Astrocyte of the cerebellum (primary cell): ENCODE data around the gene CHST9.
"Not testable (repeated sequence)": the region's sequence is repeated elsewhere in the genome, so short reads cannot be mapped to it uniquely, and the experiment has no call there.

Experiments used
- DNase-seq: peaks from one replicate; pipeline ENCODE4 v3.0.0-alpha.2; 2011; ENCODE audit warnings: low read depth
- H3K4me3 ChIP-seq: 2 replicates; pipeline ENCODE4 v1.5.1; 2011; ENCODE audit warnings: mild to moderate bottlenecking, low read depth, low read length, moderate library complexity
- in situ Hi-C: cut with HindIII; loops from 2 replicates; pipeline ENCODE4 v1.10.0; 2017; ENCODE audit warnings: low sequenced_read_pairs
- TF ChIP-seq, protein P1 (sequence below): IDR thresholded peaks from 2 replicates; pipeline ENCODE4 v1.5.1; 2012; ENCODE audit warnings: low read length, low read depth, moderate library complexity, mild to moderate bottlenecking; ENCODE audit errors: missing control alignments

CHST9 gene

DNA sequence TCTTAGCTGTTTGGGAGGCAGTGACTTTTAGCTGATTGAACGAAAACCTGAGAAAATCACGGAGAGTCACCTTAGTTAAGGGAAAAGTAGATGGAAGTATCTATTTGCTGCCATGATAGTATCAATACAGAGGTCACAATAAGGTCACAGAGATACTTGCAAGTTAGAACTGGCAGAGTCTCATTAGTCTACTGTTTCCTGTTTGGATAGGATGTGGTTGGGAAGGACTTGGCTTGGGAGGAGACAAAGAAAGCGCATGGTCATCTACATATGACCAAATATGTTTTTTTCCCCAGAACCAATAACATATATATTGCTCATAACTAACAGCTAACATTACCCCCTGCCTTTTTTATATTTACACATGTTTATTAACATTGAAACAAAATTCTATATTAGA lies 241.2 kb downstream of the CHST9 start:
- TF ChIP-seq, protein P1, sequence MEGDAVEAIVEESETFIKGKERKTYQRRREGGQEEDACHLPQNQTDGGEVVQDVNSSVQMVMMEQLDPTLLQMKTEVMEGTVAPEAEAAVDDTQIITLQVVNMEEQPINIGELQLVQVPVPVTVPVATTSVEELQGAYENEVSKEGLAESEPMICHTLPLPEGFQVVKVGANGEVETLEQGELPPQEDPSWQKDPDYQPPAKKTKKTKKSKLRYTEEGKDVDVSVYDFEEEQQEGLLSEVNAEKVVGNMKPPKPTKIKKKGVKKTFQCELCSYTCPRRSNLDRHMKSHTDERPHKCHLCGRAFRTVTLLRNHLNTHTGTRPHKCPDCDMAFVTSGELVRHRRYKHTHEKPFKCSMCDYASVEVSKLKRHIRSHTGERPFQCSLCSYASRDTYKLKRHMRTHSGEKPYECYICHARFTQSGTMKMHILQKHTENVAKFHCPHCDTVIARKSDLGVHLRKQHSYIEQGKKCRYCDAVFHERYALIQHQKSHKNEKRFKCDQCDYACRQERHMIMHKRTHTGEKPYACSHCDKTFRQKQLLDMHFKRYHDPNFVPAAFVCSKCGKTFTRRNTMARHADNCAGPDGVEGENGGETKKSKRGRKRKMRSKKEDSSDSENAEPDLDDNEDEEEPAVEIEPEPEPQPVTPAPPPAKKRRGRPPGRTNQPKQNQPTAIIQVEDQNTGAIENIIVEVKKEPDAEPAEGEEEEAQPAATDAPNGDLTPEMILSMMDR, result no peak
- no peak for DNase-seq
- H3K4me3 ChIP-seq, result no peak overlapping the region
- in situ Hi-C loops, result no loop called here

DNA sequence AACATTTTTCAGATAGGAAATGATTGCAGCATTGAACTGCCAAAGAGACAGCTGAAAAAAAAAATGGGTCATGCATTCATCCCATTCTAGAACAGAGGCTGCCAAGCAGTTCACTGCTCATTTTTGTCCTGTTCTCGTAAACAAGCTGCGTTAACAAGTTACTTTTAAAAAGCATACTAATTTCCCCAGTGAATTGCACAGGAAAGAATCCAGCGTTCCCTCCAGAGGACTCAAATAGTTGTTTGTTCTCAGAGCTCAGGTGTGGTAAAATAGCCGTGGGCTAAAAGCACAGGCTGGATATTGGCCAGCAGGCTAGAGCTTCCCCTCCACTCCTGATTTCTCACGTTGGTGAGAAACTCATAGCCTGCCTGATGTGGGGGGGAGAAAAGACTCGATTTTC lies 243.5 kb downstream of the CHST9 start:
- TF ChIP-seq, protein P1, result no peak
- in situ Hi-C loops, result no loop called here
- H3K4me3 ChIP-seq, result no peak overlapping the region
- DNase-seq, result no peak

DNA sequence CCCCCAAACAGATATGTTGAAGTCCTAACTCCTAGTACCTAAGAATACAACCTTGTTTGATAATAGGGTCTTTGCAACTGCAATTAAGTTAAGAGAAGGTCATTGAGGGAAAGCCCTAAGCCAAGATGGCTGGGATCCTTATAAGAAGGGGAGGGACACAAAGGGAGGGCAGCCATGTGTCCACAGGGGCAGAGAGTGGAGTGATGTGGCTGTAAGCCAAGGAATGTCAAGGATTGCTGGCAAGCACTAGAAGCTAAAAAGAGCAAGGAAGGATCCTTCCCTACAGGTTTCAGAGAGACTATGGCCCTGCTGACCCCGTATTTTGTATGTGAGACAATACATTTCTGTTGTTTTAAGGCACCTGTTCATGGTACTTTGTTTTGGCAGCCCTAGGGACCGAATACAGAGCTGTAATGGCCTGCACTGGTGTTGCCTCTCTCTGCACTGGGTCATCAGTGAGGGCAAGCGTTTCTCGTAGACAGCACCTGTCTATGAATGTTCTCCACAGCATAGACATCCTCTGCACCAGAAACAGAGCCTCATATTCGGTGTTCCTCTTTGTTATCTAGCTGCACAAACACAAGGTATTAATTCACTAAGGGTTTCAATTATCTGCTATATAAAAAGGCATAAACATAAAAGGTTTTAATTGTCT lies 244.2 kb downstream of the CHST9 start:
- TF ChIP-seq, protein P1, result no peak
- H3K4me3 ChIP-seq, result no peak overlapping the region

DNA sequence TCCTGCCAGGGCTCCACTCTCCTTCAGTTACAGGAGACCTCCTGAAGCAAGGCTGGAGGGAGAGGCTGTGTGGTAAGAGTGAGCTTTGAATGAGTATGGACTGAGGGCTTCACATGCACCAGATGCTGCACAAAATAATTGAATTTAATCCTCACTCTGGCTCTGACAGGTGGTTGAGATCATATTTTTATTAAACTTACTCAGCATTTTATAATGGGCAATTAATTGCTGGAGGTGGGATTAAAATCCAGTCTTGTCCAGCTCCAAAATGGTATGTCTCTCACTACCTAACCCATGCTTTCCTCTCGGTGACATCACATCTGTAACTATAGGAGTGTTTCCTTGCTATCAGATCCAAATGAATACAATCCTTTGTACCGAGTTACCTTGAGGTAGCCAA lies 253.4 kb downstream of the CHST9 start:
- TF ChIP-seq, protein P1, result no peak
- in situ Hi-C loops, result no loop called here
- no peak overlapping the region for H3K4me3 ChIP-seq
- no peak for DNase-seq

More for the DNA sequence above, 244.2 kb downstream of the CHST9 start:
- DNase-seq, result no peak
- in situ Hi-C loops, result no loop called here

DNA sequence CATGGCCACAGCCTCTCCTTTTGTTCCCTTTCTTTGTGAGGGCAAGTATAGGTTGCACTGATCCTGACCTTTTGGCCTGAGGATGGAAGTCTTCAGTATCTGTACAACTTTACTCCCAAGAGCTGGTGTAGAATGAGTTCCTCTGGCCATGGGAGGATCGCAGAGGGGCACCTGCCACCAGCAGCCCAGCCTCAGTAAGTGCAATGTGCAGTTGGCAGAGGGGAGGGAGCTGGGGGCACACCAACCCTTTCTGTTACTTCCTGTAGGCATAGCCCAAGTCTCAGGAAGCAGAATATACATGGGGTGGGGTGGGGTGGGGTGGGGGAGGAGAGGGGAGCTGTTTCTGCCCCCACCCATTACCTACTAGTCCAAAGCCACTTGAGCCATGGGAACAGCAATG lies 254.5 kb downstream of the CHST9 start:
- TF ChIP-seq, protein P1, result no peak
- in situ Hi-C loops, result no loop called here
- DNase-seq, result no peak
- no peak overlapping the region for H3K4me3 ChIP-seq

DNA sequence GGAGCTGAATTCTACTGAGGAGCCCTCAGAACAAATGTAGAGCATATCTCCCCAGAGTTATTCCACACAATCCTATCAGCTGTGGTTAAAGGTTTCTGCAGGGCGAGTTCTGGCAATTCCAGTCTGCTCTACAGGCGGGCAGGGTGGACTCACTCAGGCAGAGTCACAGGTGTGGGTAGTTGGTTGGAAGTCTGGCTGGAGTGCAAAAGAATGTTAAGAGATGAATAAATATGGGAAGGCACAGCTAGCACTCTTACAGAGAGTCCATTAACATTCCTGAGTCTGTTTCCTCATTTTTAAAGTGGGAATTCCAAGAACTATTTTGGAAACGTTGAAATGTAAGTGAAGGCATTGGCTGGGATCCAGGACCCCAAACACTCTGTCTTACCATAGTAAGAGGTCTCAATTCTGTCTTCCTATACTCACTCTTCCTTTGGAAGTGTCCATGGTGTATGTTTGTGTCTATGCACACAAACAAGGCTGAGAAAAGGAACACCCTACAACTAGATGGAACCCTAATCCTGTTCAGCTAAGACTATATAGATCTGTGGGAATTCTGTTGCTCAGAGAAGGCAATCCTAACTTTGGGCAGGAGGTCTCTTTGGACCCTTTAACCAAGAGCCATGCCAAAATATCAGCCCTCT lies 256.3 kb downstream of the CHST9 start:
- DNase-seq, result no peak
- no peak overlapping the region for H3K4me3 ChIP-seq
- TF ChIP-seq, protein P1, result no peak
- in situ Hi-C loops, result no loop called here

DNA sequence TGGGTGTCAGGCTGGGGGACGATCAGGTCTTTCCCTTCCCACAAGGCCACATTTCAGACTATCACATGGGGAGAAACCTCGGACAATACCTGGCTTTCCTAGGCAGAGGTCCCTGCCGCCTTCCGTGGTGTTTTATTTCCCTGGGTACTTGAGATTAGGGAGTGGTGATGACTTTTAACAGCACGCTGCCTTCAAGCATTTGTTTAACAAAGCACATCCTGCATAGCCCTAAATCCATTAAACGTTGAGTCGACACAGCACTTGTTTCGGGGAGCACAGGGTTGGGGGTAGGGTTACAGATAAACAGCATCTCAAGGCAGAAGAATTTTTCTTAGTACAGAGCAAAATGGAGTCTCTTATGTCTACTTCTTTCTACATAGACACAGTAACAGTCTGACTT lies 257.3 kb downstream of the CHST9 start:
- DNase-seq, H3K4me3 ChIP-seq, in situ Hi-C loops: not testable (repeated sequence)
